H9 (cell line): Measurements from ENCODE around the gene CDH13. TPM values are rescaled to one million over a fixed set of nuclear protein-coding genes. Genes with fewer than 3 reads are reported as not detected.

ENCODE experiments used
- DNase-seq: peaks from one replicate; pipeline ENCODE4 v3.0.0-alpha.2; 2017
- H2AFZ ChIP-seq: one replicate; pipeline ENCODE4 v1.6.1; 2013; ENCODE audit warnings: mild to moderate bottlenecking, low read length, control low read depth, moderate library complexity
- H2AK5ac ChIP-seq: 2 replicates; pipeline ENCODE4 v1.6.1; 2013; ENCODE audit warnings: low read length, control low read depth, mixed read lengths; ENCODE audit not compliant: insufficient read length
- H2BK120ac ChIP-seq: one replicate; pipeline ENCODE4 v1.6.1; 2013; ENCODE audit warnings: low read depth, mild to moderate bottlenecking, low read length, control low read depth, inconsistent platforms; ENCODE audit not compliant: poor library complexity, severe bottlenecking
- H2BK12ac ChIP-seq: 2 replicates; pipeline ENCODE4 v1.6.1; 2013; ENCODE audit warnings: low read length, control low read depth, mixed read lengths, low read depth; ENCODE audit not compliant: insufficient read length
- H2BK15ac ChIP-seq: 2 replicates; pipeline ENCODE4 v1.6.1; 2013; ENCODE audit warnings: low read depth, low read length, control low read depth
- H2BK20ac ChIP-seq: one replicate; pipeline ENCODE4 v1.6.1; 2013; ENCODE audit warnings: low read depth, mild to moderate bottlenecking, low read length, control low read depth, inconsistent platforms; ENCODE audit not compliant: poor library complexity, severe bottlenecking
- H2BK5ac ChIP-seq: 2 replicates; pipeline ENCODE4 v1.6.1; 2013; ENCODE audit warnings: low read length, control low read depth, mixed read lengths; ENCODE audit not compliant: insufficient read length
- H3K14ac ChIP-seq: 2 replicates; pipeline ENCODE4 v1.6.1; 2013; ENCODE audit warnings: low read length, control low read depth; ENCODE audit not compliant: insufficient read depth
- H3K18ac ChIP-seq: 2 replicates; pipeline ENCODE4 v1.6.1; 2013; ENCODE audit warnings: low read depth, mild to moderate bottlenecking, mixed read lengths, low read length, control low read depth; ENCODE audit not compliant: insufficient read length
- H3K23ac ChIP-seq: 2 replicates; pipeline ENCODE4 v1.6.1; 2013; ENCODE audit warnings: low read length, control low read depth, mixed read lengths, low read depth; ENCODE audit not compliant: insufficient read length
- H3K23me2 ChIP-seq: 2 replicates; pipeline ENCODE4 v1.6.1; 2013; ENCODE audit warnings: low read depth, mild to moderate bottlenecking, mixed read lengths, low read length, control low read depth; ENCODE audit not compliant: insufficient read length, poor library complexity, severe bottlenecking
- H3K27ac ChIP-seq: 2 replicates; pipeline ENCODE4 v1.5.1; 2013; ENCODE audit warnings: low read length, control low read depth, mixed read lengths, low read depth; ENCODE audit not compliant: insufficient read length
- H3K27me3 ChIP-seq: 2 replicates; pipeline ENCODE4 v1.6.1; 2013; ENCODE audit warnings: low read length, control low read depth, inconsistent platforms; ENCODE audit not compliant: insufficient read depth
- H3K4ac ChIP-seq: 2 replicates; pipeline ENCODE4 v1.6.1; 2013; ENCODE audit warnings: low read depth, mild to moderate bottlenecking, control low read depth, inconsistent platforms, low read length, moderate library complexity
- H3K4me1 ChIP-seq: 2 replicates; pipeline ENCODE4 v1.6.1; 2013; ENCODE audit warnings: low read length, control low read depth, inconsistent platforms; ENCODE audit not compliant: insufficient read depth
- H3K4me2 ChIP-seq: 2 replicates; pipeline ENCODE4 v1.6.1; 2013; ENCODE audit warnings: low read length, control low read depth, mixed read lengths; ENCODE audit not compliant: insufficient read length, insufficient read depth
- H3K56ac ChIP-seq: 2 replicates; pipeline ENCODE4 v1.6.1; 2013; ENCODE audit warnings: low read depth, mild to moderate bottlenecking, mixed read lengths, low read length, control low read depth; ENCODE audit not compliant: insufficient read length
- H3K79me1 ChIP-seq: 2 replicates; pipeline ENCODE4 v1.6.1; 2013; ENCODE audit warnings: low read depth, mild to moderate bottlenecking, moderate library complexity, low read length, control low read depth, inconsistent platforms; ENCODE audit not compliant: insufficient read depth, poor library complexity, severe bottlenecking
- H3K79me2 ChIP-seq: 2 replicates; pipeline ENCODE4 v1.6.1; 2013; ENCODE audit warnings: low read length, control low read depth, inconsistent platforms; ENCODE audit not compliant: insufficient read depth
- H3K9ac ChIP-seq: 2 replicates; pipeline ENCODE4 v1.6.1; 2013; ENCODE audit warnings: low read length, control low read depth, mixed read lengths; ENCODE audit not compliant: insufficient read length; ENCODE audit errors: extremely low read depth
- H3K9me3 ChIP-seq: one replicate; pipeline ENCODE4 v1.6.1; 2013; ENCODE audit warnings: low read depth, low read length, inconsistent platforms; ENCODE audit not compliant: control insufficient read depth
- H3T11ph ChIP-seq: one replicate; pipeline ENCODE4 v1.6.1; 2013; ENCODE audit warnings: mild to moderate bottlenecking, low read length, control low read depth, inconsistent platforms
- H4K20me1 ChIP-seq: one replicate; pipeline ENCODE4 v1.6.1; 2013; ENCODE audit not compliant: control insufficient read depth, insufficient read length, insufficient read depth
- H4K5ac ChIP-seq: 2 replicates; pipeline ENCODE4 v1.6.1; 2013; ENCODE audit warnings: low read depth, mild to moderate bottlenecking, mixed read lengths, low read length, control low read depth; ENCODE audit not compliant: insufficient read length
- H4K8ac ChIP-seq: replicated peaks from 2 replicates; pipeline ENCODE4 v1.6.1; 2013; ENCODE audit warnings: low read length, control low read depth, mixed read lengths, low read depth; ENCODE audit not compliant: insufficient read length
- H4K91ac ChIP-seq: 2 replicates; pipeline ENCODE4 v1.6.1; 2013; ENCODE audit warnings: low read depth, mild to moderate bottlenecking, moderate library complexity, mixed read lengths, low read length, control low read depth; ENCODE audit not compliant: insufficient read length
- H3K27ac Mint-ChIP-seq, 3 experiments: 2 replicates in 2 of 3; 3 replicates in 1 of 3; pipeline ENCODE4 v1.8.0; 2020 to 2021; ENCODE audit warnings: mixed read lengths in 3 of 3, mild to moderate bottlenecking in 1 of 3, moderate library complexity in 1 of 3
- H3K27me3 Mint-ChIP-seq: 2 replicates; pipeline ENCODE4 v1.8.0; 2021; ENCODE audit warnings: low read depth, mild to moderate bottlenecking, moderate library complexity, mixed read lengths
- H3K36me3 Mint-ChIP-seq, 3 experiments: 2 replicates in 2 of 3; 3 replicates in 1 of 3; pipeline ENCODE4 v1.8.0; 2020 to 2021; ENCODE audit warnings: low read depth in 3 of 3, mixed read lengths in 3 of 3; ENCODE audit not compliant: insufficient read depth in 1 of 3
- H3K4me1 Mint-ChIP-seq, 2 experiments: 2 replicates each; pipeline ENCODE4 v1.8.0; 2020; ENCODE audit warnings: mixed read lengths in 2 of 2
- H3K4me3 Mint-ChIP-seq, 2 experiments: 2 replicates in 1 of 2; 3 replicates in 1 of 2; pipeline ENCODE4 v1.8.0; 2020 to 2021; ENCODE audit warnings: mild to moderate bottlenecking in 2 of 2, mixed read lengths in 2 of 2, moderate library complexity in 1 of 2
- H3K9me3 Mint-ChIP-seq, 2 experiments: 2 replicates in 1 of 2; 3 replicates in 1 of 2; pipeline ENCODE4 v1.8.0; 2020; ENCODE audit warnings: mild to moderate bottlenecking in 2 of 2, mixed read lengths in 2 of 2, moderate library complexity in 1 of 2
- CTCF ChIP-seq: fragments of 200-600 bp; sonication (generic); conservative IDR thresholded peaks from 3 replicates; pipeline ENCODE4 v1.8.0; 2021; ENCODE audit warnings: antibody characterized with exemption, mild to moderate bottlenecking
- WGBS: extraction: QIAGEN DNeasy Blood & Tissue Kit; methylation state at CpG from one replicate; pipeline ENCODE4 v1.1.7; 2013; ENCODE audit warnings: missing lambda C conversion rate, low lambda C conversion rate, mixed read lengths; ENCODE audit not compliant: insufficient read length; ENCODE audit errors: extremely low coverage; 5-methylcytosine and 5-hydroxymethylcytosine counted together
- total RNA-seq: library from RNA; stranded (reverse); gene quantifications from 2 replicates; pipeline ENCODE4 v1.2.1, GENCODE V29; 2021

CDH13 gene
- total RNA-seq, 1 experiment from 2014 or later: 1.5 TPM

- H3K27ac ChIP-seq: no peak overlapping the region
- no peak overlapping the region for H2BK20ac ChIP-seq
- no peak overlapping the region for H3K4me2 ChIP-seq
- WGBS: no CpG with 5 or more reads among the region's 3 CpGs
- Mint-ChIP-seq H3K27me3 (peaks cover 10% of the 10 kb centered on the region; the same call in 1 of the 2 replicates), H3K36me3 (no peaks in the 10 kb centered on the region), H3K27ac (no peak overlapping the region), H3K4me1 (peaks cover 29 to 30% of the 10 kb centered on the region in 2 experiments), H3K4me3 (no peak overlapping the region), H3K9me3 (no peaks in the 10 kb centered on the region; a peak in 1 of 5 replicates)
- H3K9ac ChIP-seq: no peak overlapping the region
- H4K20me1 ChIP-seq: no peaks in the 10 kb centered on the region
- H3K14ac ChIP-seq: no peak overlapping the region
- no peaks in the 10 kb centered on the region for H3K79me2 ChIP-seq
- H4K8ac ChIP-seq: no peak overlapping the region
- H2BK15ac ChIP-seq: no peak overlapping the region
- DNase-seq: no peak
- H3K23me2 ChIP-seq: no peaks in the 10 kb centered on the region
- no peak overlapping the region for H2BK12ac ChIP-seq
- H2AK5ac ChIP-seq: no peak overlapping the region
- no peak overlapping the region for H3K18ac ChIP-seq
- no peak overlapping the region for H3T11ph ChIP-seq
- H2AFZ ChIP-seq: no peak overlapping the region
- no peak overlapping the region for H4K5ac ChIP-seq
- H3K9me3 ChIP-seq: no peaks in the 10 kb centered on the region
- peaks cover 5% of the 10 kb centered on the region; the same call in 1 of the 2 replicates for H3K4me1 ChIP-seq
- H2BK5ac ChIP-seq: no peak overlapping the region
- H4K91ac ChIP-seq: no peak overlapping the region
- H3K27me3 ChIP-seq: no peaks in the 10 kb centered on the region
- no peak overlapping the region for H3K23ac ChIP-seq
- no peak overlapping the region for H3K56ac ChIP-seq
- no peak overlapping the region for H3K4ac ChIP-seq
- H3K79me1 ChIP-seq: no peaks in the 10 kb centered on the region
- no peak for TF ChIP-seq CTCF
- no peak overlapping the region for H2BK120ac ChIP-seq
Measured at GRCh38 chr16:82646504-82646903, 19.7 kb downstream of the CDH13 start.
